ENCODE measurements around the gene LPAR1.

GRCh38 chr9:111066468-111066867 lies 28.2 kb upstream of the LPAR1 start:
- TF ChIP-seq CTCF (conservative IDR thresholded peaks at IDR 0.05) (no peak), ZFX (IDR thresholded peaks at IDR 0.05) (no peak)
